ENCODE data around the gene KIAA1217. TPM values are rescaled to one million over a fixed set of nuclear protein-coding genes. Genes with fewer than 3 reads are reported as not detected.

KIAA1217 gene
- total and polyA plus RNA-seq, 2 donors from 2014 or later: 10.4 to 63.8 TPM

- FAIRE-seq: no peak
- Histone ChIP-seq H3K27ac (ENCODE audit: low read depth in 2 of 2, low read length in 2 of 2) (no peak overlapping the region), H3K36me3 (ENCODE audit: control insufficient read depth in 2 of 3, insufficient read depth in 3 of 3, low read length in 3 of 3) (no peaks in the 10 kb centered on the region)
These were observed 365.2 kb downstream of the KIAA1217 start for GRCh38 chr10:24574161-24574560.

GRCh38 chr10:24574578-24575155 lies 365.7 kb downstream of the KIAA1217 start:
- FAIRE-seq: no peak
- no peaks in the 10 kb centered on the region for H3K27me3 ChIP-seq (ENCODE audit: control insufficient read depth, insufficient read depth, low read length)
- no peak for DNase-seq
- peaks cover 0 to 2% (median 0%) of the 10 kb centered on the region in 3 donors for H3K4me1 ChIP-seq (ENCODE audit: control insufficient read depth in 2 of 3, insufficient read depth in 2 of 3, low read depth in 1 of 3, low read length in 3 of 3)
- H3K9me3 ChIP-seq (ENCODE audit: control insufficient read depth in 2 of 3, insufficient read depth in 1 of 3, low read length in 3 of 3): no peaks in the 10 kb centered on the region
- H3K4me3 ChIP-seq (ENCODE audit: low read length in 3 of 3): no peak overlapping the region
- H3K27ac ChIP-seq (ENCODE audit: low read depth in 2 of 2, low read length in 2 of 2): no peak overlapping the region
- intact Hi-C loops (cut with DNase I): no loop called here
- H3K9ac ChIP-seq (ENCODE audit: low read length in 3 of 3): no peak overlapping the region
- H3K36me3 ChIP-seq (ENCODE audit: control insufficient read depth in 2 of 3, insufficient read depth in 3 of 3, low read length in 3 of 3): no peaks in the 10 kb centered on the region
- no peak for TF ChIP-seq CTCF (IDR thresholded peaks at IDR 0.05; ENCODE audit: borderline replicate concordance, extremely low read depth, insufficient read depth)

More at GRCh38 chr10:24574161-24574560, 365.2 kb downstream of the KIAA1217 start:
- no peak for TF ChIP-seq CTCF (IDR thresholded peaks at IDR 0.05; ENCODE audit: borderline replicate concordance, extremely low read depth, insufficient read depth)
- Histone ChIP-seq H3K4me1 (ENCODE audit: control insufficient read depth in 2 of 3, insufficient read depth in 2 of 3, low read depth in 1 of 3, low read length in 3 of 3) (peaks cover 0 to 2% (median 0%) of the 10 kb centered on the region in 3 donors), H3K9me3 (ENCODE audit: control insufficient read depth in 2 of 3, insufficient read depth in 1 of 3, low read length in 3 of 3) (no peaks in the 10 kb centered on the region), H3K27me3 (ENCODE audit: control insufficient read depth, insufficient read depth, low read length) (no peaks in the 10 kb centered on the region), H3K9ac (ENCODE audit: low read length in 3 of 3) (no peak overlapping the region), H3K4me3 (ENCODE audit: low read length in 3 of 3) (no peak overlapping the region)
- no peak for DNase-seq
- intact Hi-C loops (cut with DNase I): no loop called here

- FAIRE-seq (no peak), DNase-seq (peak in 1 of 5 donors; percentile 12)
- no peak overlapping the region for H3K27ac ChIP-seq (ENCODE audit: low read depth in 2 of 2, low read length in 2 of 2)
- H3K4me3 ChIP-seq (ENCODE audit: low read length in 3 of 3): no peak overlapping the region
- no peak overlapping the region for H3K9ac ChIP-seq (ENCODE audit: low read length in 3 of 3)
- H3K27me3 ChIP-seq (ENCODE audit: control insufficient read depth, insufficient read depth, low read length): no peaks in the 10 kb centered on the region
- no peaks in the 10 kb centered on the region for H3K9me3 ChIP-seq (ENCODE audit: control insufficient read depth in 2 of 3, insufficient read depth in 1 of 3, low read length in 3 of 3)
- intact Hi-C loops (cut with DNase I): no loop called here
- peaks cover 0 to 2% (median 0%) of the 10 kb centered on the region in 3 donors for H3K4me1 ChIP-seq (ENCODE audit: control insufficient read depth in 2 of 3, insufficient read depth in 2 of 3, low read depth in 1 of 3, low read length in 3 of 3)
- no peak for TF ChIP-seq CTCF (IDR thresholded peaks at IDR 0.05; ENCODE audit: borderline replicate concordance, extremely low read depth, insufficient read depth)
- H3K36me3 ChIP-seq (ENCODE audit: control insufficient read depth in 2 of 3, insufficient read depth in 3 of 3, low read length in 3 of 3): no peaks in the 10 kb centered on the region
These were observed 366.6 kb downstream of the KIAA1217 start for GRCh38 chr10:24575481-24576002.

Measured in kidney (tissue), 14 donors.